ENCODE measurements around the gene LILRB4.

GRCh38 chr19:54662730-54663129, at the start of gene LILRB4:
- TF ChIP-seq CTCF (IDR thresholded peaks at IDR 0.05; ENCODE audit: insufficient read depth, low read length, poor library complexity, severe bottlenecking) (no peak), EZH2phosphoT487 (conservative IDR thresholded peaks at IDR 0.05; ENCODE audit: low read length) (no peak)
